ENCODE measurements around the gene STARD9. TPM values are rescaled to one million over a fixed set of nuclear protein-coding genes. Genes with fewer than 3 reads are reported as not detected.

Gene STARD9
- total RNA-seq, 2 donors from 2014 or later: 5.1 to 6.3 TPM

DNA sequence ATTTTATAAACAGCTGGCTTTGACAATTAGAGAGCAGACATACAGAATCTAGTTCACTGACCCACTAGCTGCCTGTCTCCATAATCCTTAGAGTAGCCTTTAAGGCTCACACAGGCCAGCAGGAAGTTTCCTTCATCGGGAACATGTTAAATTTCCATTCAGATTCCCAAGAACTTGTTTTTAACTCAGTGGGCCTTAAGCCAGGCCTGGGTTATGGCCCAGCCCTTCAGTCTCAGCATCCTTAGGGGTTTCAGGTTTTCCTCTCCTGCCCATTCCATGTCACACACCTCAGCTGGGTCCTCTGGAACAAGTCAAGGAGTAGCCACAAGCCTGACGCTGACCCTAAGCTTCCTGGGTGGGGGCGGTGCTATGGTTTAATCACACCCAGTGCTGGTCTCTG is 146.5 kb downstream of the STARD9 start:
- Mint-ChIP-seq H3K36me3 (ENCODE audit: insufficient read depth in 2 of 2) (peaks cover 0 to 7% of the 10 kb centered on the region in 2 donors), H3K27me3 (ENCODE audit: low read depth) (no peaks in the 10 kb centered on the region), H3K4me3 (no peak overlapping the region), H3K9me3 (no peaks in the 10 kb centered on the region), H3K27ac (no peak overlapping the region), H3K4me1 (ENCODE audit: low read depth) (no peaks in the 10 kb centered on the region)
- ATAC-seq (replicated peaks in 1 of 2) (no peak), DNase-seq (no peak)

DNA sequence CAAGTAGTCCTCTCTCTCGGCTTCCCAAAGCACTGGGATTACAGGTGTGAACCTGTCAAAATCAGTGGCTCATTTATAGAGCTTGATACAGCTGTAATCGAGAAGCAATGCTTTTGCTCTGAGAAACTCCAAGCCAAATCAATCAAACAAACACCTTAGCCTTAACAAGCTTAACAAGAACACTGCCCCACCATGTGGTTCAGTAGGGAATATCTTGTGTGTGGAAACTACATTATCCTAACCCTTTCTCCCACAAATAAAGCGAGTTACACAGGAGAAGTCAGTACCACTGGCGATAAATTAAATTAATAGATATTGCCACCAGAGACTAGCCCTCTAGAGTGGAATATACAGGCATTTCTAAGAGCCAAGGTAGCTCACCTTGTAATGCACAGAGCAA is 147.7 kb downstream of the STARD9 start:
- Mint-ChIP-seq H3K4me1 (ENCODE audit: low read depth) (no peaks in the 10 kb centered on the region), H3K9me3 (no peaks in the 10 kb centered on the region), H3K36me3 (ENCODE audit: insufficient read depth in 2 of 2) (peaks cover 0 to 7% of the 10 kb centered on the region in 2 donors), H3K27me3 (ENCODE audit: low read depth) (no peaks in the 10 kb centered on the region), H3K27ac (no peak overlapping the region), H3K4me3 (no peak overlapping the region)
- DNase-seq (no peak), ATAC-seq (replicated peaks in 1 of 2) (no peak)

GRCh38 chr15:42724276-42724675 is 148.9 kb downstream of the STARD9 start:
- DNase-seq (no peak), ATAC-seq (replicated peaks in 1 of 2) (no peak)
- Mint-ChIP-seq H3K27ac (no peak overlapping the region), H3K9me3 (no peaks in the 10 kb centered on the region), H3K36me3 (ENCODE audit: insufficient read depth in 2 of 2) (peaks cover 0 to 9% of the 10 kb centered on the region in 2 donors), H3K4me1 (ENCODE audit: low read depth) (no peaks in the 10 kb centered on the region), H3K4me3 (no peak overlapping the region), H3K27me3 (ENCODE audit: low read depth) (no peaks in the 10 kb centered on the region)

DNA sequence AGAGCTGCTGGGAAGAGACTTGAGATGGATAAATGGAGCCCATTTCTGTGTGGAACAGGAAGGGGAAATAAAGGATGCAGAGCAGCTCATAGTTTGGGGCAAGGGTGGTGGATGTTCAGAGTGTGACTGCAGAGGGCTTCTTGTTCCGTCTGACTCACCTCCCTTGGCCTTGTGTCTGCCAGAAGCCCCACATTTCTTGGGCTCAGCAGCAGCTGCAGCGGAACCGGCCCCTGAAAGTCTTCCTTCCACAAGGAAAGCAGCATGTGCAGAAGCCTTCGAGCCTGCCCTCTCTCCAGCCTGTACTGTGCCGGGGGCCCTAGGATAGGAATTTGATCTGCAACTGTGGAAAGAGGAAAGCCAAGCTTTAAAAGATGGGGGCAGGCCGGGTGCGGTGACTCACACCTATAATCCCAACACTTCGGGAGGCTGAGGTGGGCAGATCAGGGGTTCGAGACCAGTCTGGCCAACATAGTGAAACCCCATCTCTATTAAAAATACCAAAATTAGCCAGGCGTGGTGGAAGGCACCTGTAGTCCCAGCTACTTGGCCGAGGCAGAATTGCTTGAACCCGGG is 150.0 kb downstream of the STARD9 start:
- Mint-ChIP-seq H3K36me3 (ENCODE audit: insufficient read depth in 2 of 2) (peaks cover 0 to 12% of the 10 kb centered on the region in 2 donors), H3K27me3 (ENCODE audit: low read depth) (no peaks in the 10 kb centered on the region), H3K4me1 (ENCODE audit: low read depth) (no peaks in the 10 kb centered on the region), H3K4me3 (no peak overlapping the region), H3K9me3 (no peaks in the 10 kb centered on the region), H3K27ac (peak overlapping the region; percentile 11)
- ATAC-seq (replicated peaks in 1 of 2): no peak
- DNase-seq: no peak

- Mint-ChIP-seq H3K9me3 (no peaks in the 10 kb centered on the region), H3K27ac (no peak overlapping the region), H3K27me3 (ENCODE audit: low read depth) (no peaks in the 10 kb centered on the region), H3K4me3 (no peak overlapping the region), H3K36me3 (ENCODE audit: insufficient read depth in 2 of 2) (peaks cover 0 to 12% of the 10 kb centered on the region in 2 donors), H3K4me1 (ENCODE audit: low read depth) (no peaks in the 10 kb centered on the region)
- ATAC-seq (replicated peaks in 1 of 2) (no peak), DNase-seq (no peak)
Observed at GRCh38 chr15:42726114-42726513, 150.7 kb downstream of the STARD9 start.

GRCh38 chr15:42727750-42728381 is 152.5 kb downstream of the STARD9 start:
- no peaks in the 10 kb centered on the region for H3K4me1 Mint-ChIP-seq (ENCODE audit: low read depth)
- H3K36me3 Mint-ChIP-seq (ENCODE audit: insufficient read depth in 2 of 2): peaks cover 0 to 15% of the 10 kb centered on the region in 2 donors
- no peak overlapping the region for H3K4me3 Mint-ChIP-seq
- DNase-seq (no peak), ATAC-seq (replicated peaks in 1 of 2) (no peak)
- H3K27ac Mint-ChIP-seq: no peak overlapping the region
- no peaks in the 10 kb centered on the region for H3K9me3 Mint-ChIP-seq
- H3K27me3 Mint-ChIP-seq (ENCODE audit: low read depth): no peaks in the 10 kb centered on the region

DNA sequence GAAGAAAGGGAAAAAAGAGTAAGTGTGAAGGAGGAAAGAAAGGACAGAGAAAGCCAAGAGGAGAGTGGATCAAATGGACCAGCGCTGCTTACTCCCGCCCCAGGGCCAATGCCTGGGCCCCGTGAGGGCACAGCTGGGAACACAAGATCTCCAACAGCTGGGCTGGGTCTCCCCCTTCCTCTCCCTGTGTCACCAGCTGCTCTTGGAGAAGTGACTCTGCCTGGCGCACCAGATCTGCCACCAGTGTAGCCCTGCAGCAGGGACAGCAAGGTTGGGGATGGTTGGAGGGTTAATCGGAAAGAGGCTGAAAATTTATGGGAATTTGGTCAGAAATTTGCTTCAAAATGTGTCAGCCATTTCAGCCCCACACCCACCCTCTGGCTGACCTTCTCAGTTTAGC is 153.2 kb downstream of the STARD9 start:
- Mint-ChIP-seq H3K4me1 (ENCODE audit: low read depth) (no peaks in the 10 kb centered on the region), H3K36me3 (ENCODE audit: insufficient read depth in 2 of 2) (peaks cover 0 to 17% of the 10 kb centered on the region in 2 donors), H3K27me3 (ENCODE audit: low read depth) (no peaks in the 10 kb centered on the region), H3K9me3 (no peaks in the 10 kb centered on the region), H3K4me3 (no peak overlapping the region), H3K27ac (no peak overlapping the region)
- ATAC-seq (replicated peaks in 1 of 2) (no peak), DNase-seq (no peak)

GRCh38 chr15:42728972-42729371 is 153.6 kb downstream of the STARD9 start:
- ATAC-seq (replicated peaks in 1 of 2) (no peak), DNase-seq (no peak)
- Mint-ChIP-seq H3K9me3 (no peaks in the 10 kb centered on the region), H3K27me3 (ENCODE audit: low read depth) (no peaks in the 10 kb centered on the region), H3K27ac (no peak overlapping the region), H3K4me3 (no peak overlapping the region), H3K36me3 (ENCODE audit: insufficient read depth in 2 of 2) (peaks cover 0 to 17% of the 10 kb centered on the region in 2 donors), H3K4me1 (ENCODE audit: low read depth) (no peaks in the 10 kb centered on the region)

DNA sequence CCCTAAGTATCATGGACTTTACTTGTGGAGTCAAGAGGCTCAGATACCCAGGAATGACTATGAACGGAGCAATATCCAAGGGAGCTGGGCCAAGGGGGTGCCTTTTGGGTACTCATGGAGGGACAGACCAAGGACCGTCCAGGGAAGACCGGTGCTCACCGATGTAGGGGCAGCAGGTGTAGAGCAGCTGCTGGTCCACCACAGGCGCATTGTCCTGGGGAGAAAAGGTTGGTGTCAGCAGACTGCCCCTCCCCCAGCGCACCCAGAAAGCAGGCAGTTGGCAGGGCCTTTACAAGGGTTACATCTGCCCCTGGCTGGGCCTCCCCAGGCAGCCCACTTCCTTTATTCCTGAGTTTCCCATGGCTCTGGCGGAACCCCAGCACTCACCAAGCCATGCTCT is 154.0 kb downstream of the STARD9 start:
- Mint-ChIP-seq H3K9me3 (no peaks in the 10 kb centered on the region), H3K27me3 (ENCODE audit: low read depth) (no peaks in the 10 kb centered on the region), H3K4me1 (ENCODE audit: low read depth) (no peaks in the 10 kb centered on the region), H3K27ac (no peak overlapping the region), H3K36me3 (ENCODE audit: insufficient read depth in 2 of 2) (peaks cover 2 to 17% of the 10 kb centered on the region in 2 donors), H3K4me3 (no peak overlapping the region)
- DNase-seq (no peak), ATAC-seq (replicated peaks in 1 of 2) (no peak)

- Mint-ChIP-seq H3K27me3 (ENCODE audit: low read depth) (no peaks in the 10 kb centered on the region), H3K9me3 (no peaks in the 10 kb centered on the region), H3K36me3 (ENCODE audit: insufficient read depth in 2 of 2) (peaks cover 3 to 13% of the 10 kb centered on the region in 2 donors), H3K27ac (no peak overlapping the region), H3K4me3 (no peak overlapping the region), H3K4me1 (ENCODE audit: low read depth) (peaks cover 5% of the 10 kb centered on the region)
- no peak for DNase-seq
- no peak for ATAC-seq (replicated peaks in 1 of 2)
Observed at GRCh38 chr15:42730135-42730534, 154.7 kb downstream of the STARD9 start.

DNA sequence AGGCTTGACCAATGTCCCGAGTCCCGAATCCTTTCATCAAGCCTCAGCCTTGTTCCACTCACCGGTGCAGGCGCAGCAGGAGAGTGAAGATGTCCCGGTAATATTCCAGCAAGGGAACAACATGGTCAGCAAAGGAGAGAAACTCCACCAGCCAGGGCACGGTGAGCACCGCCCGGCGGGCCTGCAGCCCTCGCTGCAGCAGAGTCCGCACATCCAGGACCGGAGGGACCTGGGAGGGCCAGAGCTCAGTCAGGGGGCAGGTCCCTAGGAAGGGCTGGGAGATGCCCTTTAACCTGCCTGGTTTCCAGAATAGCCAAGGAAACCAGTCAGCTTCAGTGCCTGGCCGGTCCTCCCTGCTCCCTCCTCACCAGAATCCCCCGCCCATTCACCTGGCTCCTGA is 155.1 kb downstream of the STARD9 start:
- no peak for ATAC-seq (replicated peaks in 1 of 2)
- DNase-seq: no peak
- Mint-ChIP-seq H3K27ac (no peak overlapping the region), H3K4me3 (no peak overlapping the region), H3K4me1 (ENCODE audit: low read depth) (peaks cover 9% of the 10 kb centered on the region), H3K9me3 (no peaks in the 10 kb centered on the region), H3K36me3 (ENCODE audit: insufficient read depth in 2 of 2) (peaks cover 3 to 10% of the 10 kb centered on the region in 2 donors), H3K27me3 (ENCODE audit: low read depth) (no peaks in the 10 kb centered on the region)

GRCh38 chr15:42731461-42731860 is 156.1 kb downstream of the STARD9 start:
- Mint-ChIP-seq H3K27ac (no peak overlapping the region), H3K4me3 (no peak overlapping the region), H3K4me1 (ENCODE audit: low read depth) (peaks cover 15% of the 10 kb centered on the region), H3K9me3 (no peaks in the 10 kb centered on the region), H3K27me3 (ENCODE audit: low read depth) (no peaks in the 10 kb centered on the region), H3K36me3 (ENCODE audit: insufficient read depth in 2 of 2) (peaks cover 3 to 10% of the 10 kb centered on the region in 2 donors)
- DNase-seq: no peak
- no peak for ATAC-seq (replicated peaks in 1 of 2)

DNA sequence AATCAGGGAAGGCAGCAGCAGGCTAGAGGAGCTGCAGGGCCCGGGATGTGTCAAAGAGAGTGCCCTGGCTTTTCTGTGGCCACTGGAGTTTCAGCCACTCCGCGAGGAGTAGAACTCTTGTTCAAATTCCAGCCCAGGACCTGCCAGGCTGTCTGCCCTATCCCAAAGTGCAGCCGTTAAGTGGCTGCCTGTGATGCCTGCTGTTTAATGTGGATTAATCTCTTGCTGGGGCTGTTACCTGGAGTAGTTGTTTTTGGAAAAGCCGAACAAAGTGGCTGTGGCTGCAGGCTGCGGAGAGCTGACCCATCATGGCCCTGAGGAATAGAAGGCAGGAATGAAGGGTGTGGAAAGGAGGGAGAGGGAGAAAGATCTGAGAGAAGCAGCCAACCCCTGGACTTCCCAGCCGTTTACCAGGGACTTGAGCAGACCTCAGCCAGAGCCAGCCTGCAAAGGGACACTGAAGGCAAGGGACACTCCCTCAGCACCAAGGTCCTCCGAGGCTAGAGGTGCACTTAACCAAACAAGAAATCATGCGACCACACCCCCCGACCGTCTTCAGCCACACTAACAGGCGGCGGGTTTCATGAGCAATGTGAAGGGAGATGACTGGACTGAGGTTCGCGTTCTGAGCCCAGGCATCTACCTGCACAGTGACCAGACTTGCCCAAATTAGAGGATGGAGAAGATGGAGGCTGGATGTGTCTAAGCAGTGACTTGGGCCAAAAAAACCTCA is 156.9 kb downstream of the STARD9 start:
- Mint-ChIP-seq H3K4me3 (no peak overlapping the region), H3K27ac (no peak overlapping the region), H3K36me3 (ENCODE audit: insufficient read depth in 2 of 2) (peaks cover 3 to 10% of the 10 kb centered on the region in 2 donors), H3K27me3 (ENCODE audit: low read depth) (no peaks in the 10 kb centered on the region), H3K4me1 (ENCODE audit: low read depth) (peaks cover 17% of the 10 kb centered on the region), H3K9me3 (no peaks in the 10 kb centered on the region)
- no peak for ATAC-seq (replicated peaks in 1 of 2)
- DNase-seq: no peak
